Measurements from ENCODE around the gene SEMA5A.
"Not testable (repeated sequence)": the region's sequence is repeated elsewhere in the genome, so short reads cannot be mapped to it uniquely, and the experiment has no call there.

SEMA5A gene

GRCh38 chr5:9405196-9405754 is 140.6 kb downstream of the SEMA5A start:
- H3K4me1 ChIP-seq (ENCODE audit: control insufficient read depth, low read depth, low read length) = no peaks in the 10 kb centered on the region
- no peak overlapping the region for H3K27ac ChIP-seq (ENCODE audit: low read length)
- no peaks in the 10 kb centered on the region for H3K36me3 ChIP-seq (ENCODE audit: control insufficient read depth, low read depth, low read length)
- no peak overlapping the region for H3K4me3 ChIP-seq (ENCODE audit: low read length)
- no peaks in the 10 kb centered on the region for H3K9me3 ChIP-seq (ENCODE audit: control insufficient read depth, low read depth, low read length)
- H3K27me3 ChIP-seq (ENCODE audit: control insufficient read depth, insufficient read depth, low read length) = no peaks in the 10 kb centered on the region
- H3K9ac ChIP-seq (ENCODE audit: low read length) = no peak overlapping the region

GRCh38 chr5:9401786-9402472 is 143.9 kb downstream of the SEMA5A start:
- Histone ChIP-seq H3K9ac (ENCODE audit: low read length) (no peak overlapping the region), H3K4me3 (ENCODE audit: low read length) (no peak overlapping the region), H3K9me3 (ENCODE audit: control insufficient read depth, low read depth, low read length) (no peaks in the 10 kb centered on the region), H3K27me3 (ENCODE audit: control insufficient read depth, insufficient read depth, low read length) (no peaks in the 10 kb centered on the region), H3K4me1 (ENCODE audit: control insufficient read depth, low read depth, low read length) (no peaks in the 10 kb centered on the region), H3K36me3 (ENCODE audit: control insufficient read depth, low read depth, low read length) (no peaks in the 10 kb centered on the region), H3K27ac (ENCODE audit: low read length) (no peak overlapping the region)

GRCh38 chr5:9399783-9400182 is 146.1 kb downstream of the SEMA5A start:
- H3K4me3 ChIP-seq (ENCODE audit: low read length); H3K36me3 ChIP-seq (ENCODE audit: control insufficient read depth, low read depth, low read length): not testable (repeated sequence)

GRCh38 chr5:9399094-9399493 is 146.8 kb downstream of the SEMA5A start:
- Histone ChIP-seq H3K4me1 (ENCODE audit: control insufficient read depth, low read depth, low read length) (peaks cover 4% of the 10 kb centered on the region), H3K27me3 (ENCODE audit: control insufficient read depth, insufficient read depth, low read length) (no peaks in the 10 kb centered on the region), H3K27ac (ENCODE audit: low read length) (no peak overlapping the region), H3K9me3 (ENCODE audit: control insufficient read depth, low read depth, low read length) (no peaks in the 10 kb centered on the region), H3K4me3 (ENCODE audit: low read length) (no peak overlapping the region), H3K9ac (ENCODE audit: low read length) (no peak overlapping the region), H3K36me3 (ENCODE audit: control insufficient read depth, low read depth, low read length) (no peaks in the 10 kb centered on the region)

More at GRCh38 chr5:9399783-9400182, 146.1 kb downstream of the SEMA5A start:
- not testable (repeated sequence) for H3K4me1 ChIP-seq (ENCODE audit: control insufficient read depth, low read depth, low read length); H3K9me3 ChIP-seq (ENCODE audit: control insufficient read depth, low read depth, low read length); H3K27ac ChIP-seq (ENCODE audit: low read length); H3K27me3 ChIP-seq (ENCODE audit: control insufficient read depth, insufficient read depth, low read length); H3K9ac ChIP-seq (ENCODE audit: low read length)

GRCh38 chr5:9398227-9398626 is 147.6 kb downstream of the SEMA5A start:
- no peaks in the 10 kb centered on the region for H3K9me3 ChIP-seq (ENCODE audit: control insufficient read depth, low read depth, low read length)
- no peak overlapping the region for H3K9ac ChIP-seq (ENCODE audit: low read length)
- H3K4me1 ChIP-seq (ENCODE audit: control insufficient read depth, low read depth, low read length) = peaks cover 4% of the 10 kb centered on the region
- H3K36me3 ChIP-seq (ENCODE audit: control insufficient read depth, low read depth, low read length) = no peaks in the 10 kb centered on the region
- no peak overlapping the region for H3K4me3 ChIP-seq (ENCODE audit: low read length)
- no peaks in the 10 kb centered on the region for H3K27me3 ChIP-seq (ENCODE audit: control insufficient read depth, insufficient read depth, low read length)
- H3K27ac ChIP-seq (ENCODE audit: low read length) = no peak overlapping the region

- H3K27me3 ChIP-seq (ENCODE audit: control insufficient read depth, insufficient read depth, low read length) = no peaks in the 10 kb centered on the region
- peaks cover 4% of the 10 kb centered on the region for H3K4me1 ChIP-seq (ENCODE audit: control insufficient read depth, low read depth, low read length)
- H3K9me3 ChIP-seq (ENCODE audit: control insufficient read depth, low read depth, low read length) = no peaks in the 10 kb centered on the region
- H3K36me3 ChIP-seq (ENCODE audit: control insufficient read depth, low read depth, low read length) = no peaks in the 10 kb centered on the region
- no peak overlapping the region for H3K9ac ChIP-seq (ENCODE audit: low read length)
- no peak overlapping the region for H3K27ac ChIP-seq (ENCODE audit: low read length)
- no peak overlapping the region for H3K4me3 ChIP-seq (ENCODE audit: low read length)
Measured at GRCh38 chr5:9396285-9396770, 149.5 kb downstream of the SEMA5A start.

- Histone ChIP-seq H3K27me3 (ENCODE audit: control insufficient read depth, insufficient read depth, low read length) (no peaks in the 10 kb centered on the region), H3K9me3 (ENCODE audit: control insufficient read depth, low read depth, low read length) (no peaks in the 10 kb centered on the region), H3K4me3 (ENCODE audit: low read length) (no peak overlapping the region), H3K36me3 (ENCODE audit: control insufficient read depth, low read depth, low read length) (no peaks in the 10 kb centered on the region), H3K4me1 (ENCODE audit: control insufficient read depth, low read depth, low read length) (peaks cover 4% of the 10 kb centered on the region), H3K27ac (ENCODE audit: low read length) (no peak overlapping the region), H3K9ac (ENCODE audit: low read length) (no peak overlapping the region)
Measured at GRCh38 chr5:9395706-9396105, 150.2 kb downstream of the SEMA5A start.

GRCh38 chr5:9394221-9394620 is 151.7 kb downstream of the SEMA5A start:
- H3K9me3 ChIP-seq (ENCODE audit: control insufficient read depth, low read depth, low read length) = no peaks in the 10 kb centered on the region
- H3K27me3 ChIP-seq (ENCODE audit: control insufficient read depth, insufficient read depth, low read length) = no peaks in the 10 kb centered on the region
- H3K27ac ChIP-seq (ENCODE audit: low read length) = no peak overlapping the region
- no peaks in the 10 kb centered on the region for H3K36me3 ChIP-seq (ENCODE audit: control insufficient read depth, low read depth, low read length)
- H3K4me3 ChIP-seq (ENCODE audit: low read length) = no peak overlapping the region
- no peak overlapping the region for H3K9ac ChIP-seq (ENCODE audit: low read length)
- peaks cover 6% of the 10 kb centered on the region for H3K4me1 ChIP-seq (ENCODE audit: control insufficient read depth, low read depth, low read length)

- Histone ChIP-seq H3K36me3 (ENCODE audit: control insufficient read depth, low read depth, low read length) (no peaks in the 10 kb centered on the region), H3K4me3 (ENCODE audit: low read length) (no peak overlapping the region), H3K27me3 (ENCODE audit: control insufficient read depth, insufficient read depth, low read length) (no peaks in the 10 kb centered on the region), H3K27ac (ENCODE audit: low read length) (no peak overlapping the region), H3K9me3 (ENCODE audit: control insufficient read depth, low read depth, low read length) (no peaks in the 10 kb centered on the region), H3K9ac (ENCODE audit: low read length) (no peak overlapping the region), H3K4me1 (ENCODE audit: control insufficient read depth, low read depth, low read length) (peaks cover 8% of the 10 kb centered on the region)
Measured at GRCh38 chr5:9392625-9393024, 153.2 kb downstream of the SEMA5A start.

GRCh38 chr5:9391080-9391479 is 154.8 kb downstream of the SEMA5A start:
- no peak overlapping the region for H3K4me3 ChIP-seq (ENCODE audit: low read length)
- H3K4me1 ChIP-seq (ENCODE audit: control insufficient read depth, low read depth, low read length) = peaks cover 5% of the 10 kb centered on the region
- H3K27me3 ChIP-seq (ENCODE audit: control insufficient read depth, insufficient read depth, low read length) = no peaks in the 10 kb centered on the region
- H3K9ac ChIP-seq (ENCODE audit: low read length) = no peak overlapping the region
- H3K36me3 ChIP-seq (ENCODE audit: control insufficient read depth, low read depth, low read length) = no peaks in the 10 kb centered on the region
- no peaks in the 10 kb centered on the region for H3K9me3 ChIP-seq (ENCODE audit: control insufficient read depth, low read depth, low read length)
- H3K27ac ChIP-seq (ENCODE audit: low read length) = no peak overlapping the region

- H3K27ac ChIP-seq (ENCODE audit: low read length) = no peak overlapping the region
- H3K36me3 ChIP-seq (ENCODE audit: control insufficient read depth, low read depth, low read length) = no peaks in the 10 kb centered on the region
- peaks cover 4% of the 10 kb centered on the region for H3K4me1 ChIP-seq (ENCODE audit: control insufficient read depth, low read depth, low read length)
- no peaks in the 10 kb centered on the region for H3K9me3 ChIP-seq (ENCODE audit: control insufficient read depth, low read depth, low read length)
- H3K27me3 ChIP-seq (ENCODE audit: control insufficient read depth, insufficient read depth, low read length) = no peaks in the 10 kb centered on the region
- H3K9ac ChIP-seq (ENCODE audit: low read length) = no peak overlapping the region
- no peak overlapping the region for H3K4me3 ChIP-seq (ENCODE audit: low read length)
Measured at GRCh38 chr5:9390113-9390512, 155.8 kb downstream of the SEMA5A start.

Measured in iPS-18a (cell line).